GM12878 (cell line): ENCODE results near the gene TSPAN11. TPM values are rescaled to one million over a fixed set of nuclear protein-coding genes. Genes with fewer than 3 reads are reported as not detected.

Experiments
- ATAC-seq: fragments of 200-7000 bp; cut with Tn5 transposase; 3 replicates; pipeline ENCODE4 v1.9.1; 2020; ENCODE audit warnings: mild to moderate bottlenecking, moderate library complexity
- BruUV-seq: library from RNA; stranded (reverse); fragments of 400-500 nt; replicated peaks from 2 replicates; lab custom pipeline; 2021; lab: Mats Ljungman, UMichigan
- CTCF ChIA-PET: fragments of 300-600 bp; sonication (Branson Sonifier 250); formaldehyde crosslinking; extraction: SDS; loops from one replicate; lab custom pipeline; 2021; ENCODE audit warnings: inconsistent platforms; lab: Yijun Ruan, JAX
- POLR2A ChIA-PET: fragments of 350-600 bp; formaldehyde crosslinking; extraction: SDS; loops from one replicate; lab custom pipeline; 2021; ENCODE audit warnings: inconsistent platforms; lab: Charles Lee
- RAD21 ChIA-PET: fragments of 300-600 bp; sonication (Branson Sonifier 250); formaldehyde crosslinking; loops from one replicate; lab custom pipeline; 2023; ENCODE audit warnings: antibody characterized with exemption; ENCODE audit not compliant: unreplicated experiment; lab: Charles Lee
- SMC1A ChIA-PET: fragments of 300-600 bp; sonication (Branson Sonifier 250); formaldehyde crosslinking; loops from one replicate; lab custom pipeline; 2023; ENCODE audit not compliant: unreplicated experiment, uncharacterized antibody; lab: Charles Lee
- DNase-seq: peaks from one replicate; pipeline ENCODE4 v3.0.0-alpha.2; 2011; ENCODE audit warnings: low read depth, low spot score
- FAIRE-seq: peaks from 3 replicates; lab custom pipeline; 2011; peaks lifted over from hg19 to GRCh38; lab: Jason Lieb, UNC
- H2AFZ ChIP-seq: 2 replicates; pipeline ENCODE4 v1.6.0; 2011; ENCODE audit warnings: low read depth, low read length, control low read depth; ENCODE audit not compliant: control insufficient read depth
- H3K27ac ChIP-seq: 2 replicates; pipeline ENCODE4 v1.5.1; 2011; ENCODE audit warnings: control low read depth; ENCODE audit not compliant: control insufficient read depth, insufficient read depth
- H3K27me3 ChIP-seq, 2 experiments: replicated peaks in 1 of 2; 2 replicates each; pipeline versions ENCODE4 v1.6.0 to v1.6.1; 2011; ENCODE audit warnings: low read length in 1 of 2; ENCODE audit not compliant: control insufficient read depth in 2 of 2, insufficient read depth in 2 of 2
- H3K36me3 ChIP-seq, 2 experiments: 2 replicates each; pipeline ENCODE4 v1.5.1; 2011; ENCODE audit warnings: low read length in 1 of 2; ENCODE audit not compliant: control insufficient read depth in 2 of 2, insufficient read depth in 2 of 2
- H3K4me1 ChIP-seq: 2 replicates; pipeline ENCODE4 v1.6.1; 2011; ENCODE audit warnings: mild to moderate bottlenecking, low read length, moderate library complexity, mixed read lengths; ENCODE audit not compliant: control insufficient read depth, insufficient read depth
- H3K4me2 ChIP-seq: 2 replicates; pipeline ENCODE4 v1.6.0; 2011; ENCODE audit warnings: control low read depth; ENCODE audit not compliant: control insufficient read depth, insufficient read depth
- H3K4me3 ChIP-seq: fragments of 200-600 bp; sonication (generic); 2 replicates; pipeline ENCODE4 v1.5.1; 2016
- H3K79me2 ChIP-seq: 2 replicates; pipeline ENCODE4 v1.6.0; 2011; ENCODE audit warnings: low read length; ENCODE audit not compliant: control insufficient read depth, insufficient read depth
- H3K9ac ChIP-seq: 2 replicates; pipeline ENCODE4 v1.8.0; 2011; ENCODE audit warnings: low read length, control low read depth, mixed read lengths; ENCODE audit not compliant: control insufficient read depth, insufficient read depth
- H3K9me3 ChIP-seq: replicated peaks from 3 replicates; pipeline ENCODE4 v1.5.1; 2011; ENCODE audit warnings: mild to moderate bottlenecking, low read length; ENCODE audit not compliant: control insufficient read depth, insufficient read depth
- H4K20me1 ChIP-seq: 2 replicates; pipeline ENCODE4 v1.6.0; 2011; ENCODE audit not compliant: control insufficient read depth, insufficient read depth
- BACH1 ChIP-seq: fragments of 450-650 bp; IDR thresholded peaks from 2 replicates; pipeline ENCODE4 v1.6.1; 2017; ENCODE audit warnings: mild to moderate bottlenecking, borderline replicate concordance
- CEBPZ ChIP-seq: fragments of 150-350 bp; IDR thresholded peaks from 2 replicates; pipeline ENCODE4 v1.6.1; 2016; ENCODE audit warnings: low read depth, low read length
- CHD2 ChIP-seq: IDR thresholded peaks from 2 replicates; pipeline ENCODE4 v1.6.1; 2011; ENCODE audit warnings: low read depth, low read length, improper control_type of control experiment, borderline replicate concordance
- ELK1 ChIP-seq: IDR thresholded peaks from 2 replicates; pipeline ENCODE4 v1.6.1; 2012; ENCODE audit warnings: low read depth, low read length, improper control_type of control experiment
- FOXM1 ChIP-seq: IDR thresholded peaks from 2 replicates; pipeline ENCODE4 v1.6.1; 2012; ENCODE audit warnings: low read depth, mild to moderate bottlenecking, inconsistent platforms, low read length, moderate library complexity
- IKZF2 ChIP-seq, 2 experiments: fragments of 450-650 bp; IDR thresholded peaks; 2 replicates each; pipeline ENCODE4 v1.6.1; 2017; ENCODE audit warnings: mild to moderate bottlenecking in 2 of 2, moderate library complexity in 2 of 2
- JUND ChIP-seq: IDR thresholded peaks from 2 replicates; pipeline ENCODE4 v1.6.1; 2012; ENCODE audit warnings: low read depth, mild to moderate bottlenecking, low read length, improper control_type of control experiment, moderate library complexity
- MYC ChIP-seq: IDR thresholded peaks from 2 replicates; pipeline ENCODE4 v1.6.1; 2011; ENCODE audit warnings: mild to moderate bottlenecking, low read length, moderate library complexity, inconsistent platforms; ENCODE audit not compliant: insufficient read depth, insufficient replicate concordance, insufficient read length, severe bottlenecking
- NFYB ChIP-seq: IDR thresholded peaks from 2 replicates; pipeline ENCODE4 v1.6.1; 2011; ENCODE audit warnings: low read depth, mild to moderate bottlenecking, low read length, improper control_type of control experiment, moderate library complexity; ENCODE audit not compliant: insufficient read depth
- PAX5 ChIP-seq: IDR thresholded peaks from 2 replicates; pipeline ENCODE4 v1.6.1; 2011; ENCODE audit warnings: low read depth, low read length, borderline replicate concordance
- POLR2AphosphoS2 ChIP-seq: IDR thresholded peaks from 2 replicates; pipeline ENCODE4 v1.6.1; 2011; ENCODE audit warnings: low read depth, mild to moderate bottlenecking, low read length, improper control_type of control experiment, moderate library complexity
- RAD21 ChIP-seq: IDR thresholded peaks from 2 replicates; pipeline ENCODE4 v1.6.1; 2011; ENCODE audit warnings: mild to moderate bottlenecking, low read depth, low read length, moderate library complexity; ENCODE audit not compliant: insufficient read depth
- RBBP5 ChIP-seq: fragments of 200-600 bp; sonication (generic); conservative IDR thresholded peaks from 2 replicates; pipeline ENCODE4 v1.6.1; 2016
- RELA ChIP-seq: fragments of 450-650 bp; IDR thresholded peaks from 2 replicates; pipeline ENCODE4 v1.8.0; 2014; ENCODE audit warnings: borderline replicate concordance; ENCODE audit not compliant: partially characterized antibody
- SRF ChIP-seq, 2 experiments: IDR thresholded peaks; 2 replicates each; pipeline ENCODE4 v1.6.1; 2011; ENCODE audit warnings: low read depth in 2 of 2, low read length in 2 of 2, mild to moderate bottlenecking in 1 of 2, moderate library complexity in 1 of 2
- STAT1 ChIP-seq: fragments of 450-650 bp; conservative IDR thresholded peaks from 2 replicates; pipeline ENCODE4 v1.6.1; 2014; ENCODE audit warnings: antibody characterized with exemption, mild to moderate bottlenecking
- TBL1XR1 ChIP-seq: IDR thresholded peaks from 2 replicates; pipeline ENCODE4 v1.6.1; 2012; ENCODE audit warnings: low read depth, low read length, improper control_type of control experiment
- WGBS: methylation state at CpG from one replicate; pipeline ENCODE4 v1.1.6; 2016; ENCODE audit warnings: low lambda C conversion rate; ENCODE audit not compliant: insufficient replicate concordance, insufficient coverage; ENCODE audit errors: missing lambda C conversion rate; 5-methylcytosine and 5-hydroxymethylcytosine counted together
- in situ Hi-C: fragments of 300-500 bp; cut with MboI; formaldehyde crosslinking; loops from 9 replicates; pipeline ENCODE4 v1.14.3; 2018; ENCODE audit warnings: mixed read lengths
- intact Hi-C: fragments of 100-400 bp; cut with micrococcal nuclease; formaldehyde crosslinking; loops from one replicate; pipeline ENCODE4 v1.14.2; 2022; ENCODE audit not compliant: unreplicated experiment
- polyA plus RNA-seq, 11 experiments: library from polyadenylated mRNA; depleted of rRNA in 4 of 11; unstranded in 6 of 11; stranded (reverse) in 5 of 11; fragments of >200 nt; fragmentation: Nextera tagmentation in 4 of 11; fragmentation: Illumina TruSeq in 1 of 11; extraction: Ambion mirVana in 4 of 11; extraction: Trizol in 1 of 11; gene quantifications; 1 replicate in 1 of 11; 2 replicates in 10 of 11; pipeline versions ENCODE4 v1.2.1 to v1.2.3, GENCODE V29; 2011 to 2016; ENCODE audit warnings: inconsistent platforms in 2 of 11, missing spikeins in 2 of 11, low read depth in 1 of 11
- total RNA-seq, 4 experiments: library from RNA; depleted of rRNA in 3 of 4; stranded (reverse); fragments of >200 nt in 3 of 4; fragmentation: Illumina TruSeq in 1 of 4; extraction: Trizol in 1 of 4; gene quantifications; 2 replicates each; pipeline versions ENCODE4 v1.2.1 to v1.2.3, GENCODE V29; 2013 to 2021
- TF ChIP-seq, protein P1 (sequence below): fragments of 450-650 bp; IDR thresholded peaks from 2 replicates; pipeline ENCODE4 v1.6.1; 2017; ENCODE audit warnings: low read depth, mild to moderate bottlenecking, moderate library complexity

The TSPAN11 gene
- total and polyA plus RNA-seq, 10 of the 15 experiments (the other 5 are each of a cell fraction or from before 2014, with no cell fraction given) = under 0.01 to 0.27 (median 0.04) TPM; not detected in 6

- TF ChIP-seq, protein P1, sequence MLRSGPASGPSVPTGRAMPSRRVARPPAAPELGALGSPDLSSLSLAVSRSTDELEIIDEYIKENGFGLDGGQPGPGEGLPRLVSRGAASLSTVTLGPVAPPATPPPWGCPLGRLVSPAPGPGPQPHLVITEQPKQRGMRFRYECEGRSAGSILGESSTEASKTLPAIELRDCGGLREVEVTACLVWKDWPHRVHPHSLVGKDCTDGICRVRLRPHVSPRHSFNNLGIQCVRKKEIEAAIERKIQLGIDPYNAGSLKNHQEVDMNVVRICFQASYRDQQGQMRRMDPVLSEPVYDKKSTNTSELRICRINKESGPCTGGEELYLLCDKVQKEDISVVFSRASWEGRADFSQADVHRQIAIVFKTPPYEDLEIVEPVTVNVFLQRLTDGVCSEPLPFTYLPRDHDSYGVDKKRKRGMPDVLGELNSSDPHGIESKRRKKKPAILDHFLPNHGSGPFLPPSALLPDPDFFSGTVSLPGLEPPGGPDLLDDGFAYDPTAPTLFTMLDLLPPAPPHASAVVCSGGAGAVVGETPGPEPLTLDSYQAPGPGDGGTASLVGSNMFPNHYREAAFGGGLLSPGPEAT = no peak
- no peak for TF ChIP-seq CHD2
- TF ChIP-seq IKZF2 (IDR thresholded peaks at IDR 0.05) = no peak
- TF ChIP-seq JUND = no peak
- no peak for TF ChIP-seq FOXM1
Observed at GRCh38 chr12:30923057-30923456, 3.5 kb upstream of the TSPAN11 start (continued).

DNA sequence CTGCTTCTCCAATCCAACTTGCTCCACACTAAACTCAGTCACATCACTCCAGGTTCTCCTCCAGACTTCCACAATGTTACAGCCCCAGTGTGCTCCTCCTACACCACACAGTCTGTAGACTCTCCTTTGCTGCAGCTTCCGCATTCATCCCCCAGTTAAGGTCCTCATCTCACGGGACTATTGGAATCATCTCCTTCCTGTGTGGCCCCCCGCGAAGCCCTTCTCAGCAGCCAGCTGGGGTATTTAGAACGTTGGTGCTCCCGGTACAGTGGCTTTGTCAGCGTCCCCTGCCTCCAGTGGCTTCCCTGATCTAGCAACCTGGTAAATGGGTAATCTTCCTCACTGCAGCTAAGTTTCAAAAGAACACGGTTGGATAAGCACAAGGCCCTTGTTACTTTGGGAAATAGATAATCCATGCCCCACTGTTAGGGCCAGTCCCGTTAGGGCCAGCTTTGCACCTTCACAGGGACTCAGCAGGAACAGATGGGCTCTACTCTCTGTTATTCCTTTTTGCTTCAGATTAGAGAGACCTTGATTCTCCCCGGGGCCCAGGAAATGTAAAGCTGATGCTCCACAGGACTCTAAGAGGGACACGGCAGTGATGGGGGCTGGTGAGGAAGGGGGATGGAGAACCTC lies 823 bp upstream of the TSPAN11 start:
- Histone ChIP-seq H3K27me3 (peaks cover 4 to 22% of the 10 kb centered on the region in 2 experiments), H3K9me3 (no peaks in the 10 kb centered on the region; the same call in 2 of the 3 replicates), H3K4me3 (no peak overlapping the region), H3K4me1 (no peaks in the 10 kb centered on the region), H4K20me1 (no peaks in the 10 kb centered on the region), H2AFZ (no peak overlapping the region), H3K79me2 (no peaks in the 10 kb centered on the region), H3K4me2 (no peak overlapping the region), H3K9ac (no peak overlapping the region), H3K27ac (no peak overlapping the region), H3K36me3 (no peaks in the 10 kb centered on the region)
- ChIA-PET SMC1A (no interaction called here), CTCF (no interaction called here), POLR2A (no interaction called here), RAD21 (no interaction called here)
- intact Hi-C loops (no loop called here), in situ Hi-C loops (no loop called here)
- 53% methylated on average over 11 of the region's 11 CpGs for WGBS
- BruUV-seq = no TSS peak
- no peak for ATAC-seq
- DNase-seq = no peak
- no peak for FAIRE-seq
- TF ChIP-seq PAX5 (no peak), STAT1 (no peak), CEBPZ (no peak), POLR2AphosphoS2 (no peak), TBL1XR1 (no peak), MYC (no peak), RBBP5 (no peak), BACH1 (no peak), ELK1 (no peak), RAD21 (no peak), RELA (no peak), SRF (IDR thresholded peaks at IDR 0.05; ENCODE audit: low read depth in 2 of 2, low read length in 2 of 2) (no peak), NFYB (no peak)
